HG02938 (cell line): ENCODE results near the gene CLEC3A.
A peak's percentile ranks its signal among the peaks of the same experiment; 100 is the strongest.
"Not testable (repeated sequence)": the region's sequence is repeated elsewhere in the genome, so short reads cannot be mapped to it uniquely, and the experiment has no call there.

Experiments
- ATAC-seq: cut with Tn5 transposase; IDR thresholded peaks from one replicate; pipeline ENCODE4 v1.9.1; 2021; ENCODE audit warnings: mild to moderate bottlenecking, moderate library complexity; ENCODE audit not compliant: unreplicated experiment

The CLEC3A gene

GRCh38 chr16:78022347-78023060 lies at the start of gene CLEC3A:
Gene CLEC3A (plus strand): TSS chr16:78022548. CDS start chr16:78022627, 79 bp downstream.
- no peak for ATAC-seq

- no peak for ATAC-seq
Measured at GRCh38 chr16:77974883-77975282, 47.5 kb upstream of the CLEC3A start.

DNA sequence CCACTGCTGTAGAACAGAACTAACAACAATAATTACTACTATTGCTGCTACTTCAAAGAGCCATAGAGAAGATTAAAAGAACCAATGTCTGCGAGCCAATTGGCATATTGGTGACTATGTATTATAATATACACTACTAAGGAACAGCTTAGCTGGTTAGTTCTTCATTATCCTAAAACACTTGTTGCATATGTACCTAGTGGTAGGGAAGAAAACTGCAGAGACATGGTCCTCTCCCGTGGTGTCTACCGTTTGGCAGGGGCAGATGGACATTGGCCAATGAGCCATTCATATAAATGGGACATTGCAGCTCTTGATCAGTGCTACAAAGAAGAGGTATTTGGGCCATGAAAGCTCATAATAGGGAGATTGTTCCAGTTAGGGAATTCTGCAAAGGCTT lies 46.4 kb upstream of the CLEC3A start:
- no peak for ATAC-seq

DNA sequence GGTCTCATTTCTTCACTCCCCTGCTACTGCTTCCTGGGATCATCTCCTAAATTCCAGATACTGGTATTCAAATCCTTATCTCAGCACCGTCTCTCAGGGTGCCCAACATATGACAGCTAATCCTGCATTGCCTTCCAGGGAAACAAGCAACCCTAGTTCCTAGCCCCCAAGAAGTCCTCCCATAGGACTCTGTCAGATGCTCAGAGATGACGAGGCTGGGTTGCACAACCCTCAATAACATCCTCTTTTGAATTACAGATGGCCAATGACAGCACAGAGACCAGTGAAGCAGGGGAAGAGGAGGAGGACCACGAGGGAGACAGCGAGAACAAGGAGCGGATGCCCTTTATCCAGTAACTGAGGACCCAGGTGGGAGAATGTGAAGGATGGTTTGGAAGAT lies 45.0 kb upstream of the CLEC3A start:
- ATAC-seq, result no peak

- ATAC-seq, result no peak
Measured at GRCh38 chr16:77985111-77985510, 37.2 kb upstream of the CLEC3A start.

DNA sequence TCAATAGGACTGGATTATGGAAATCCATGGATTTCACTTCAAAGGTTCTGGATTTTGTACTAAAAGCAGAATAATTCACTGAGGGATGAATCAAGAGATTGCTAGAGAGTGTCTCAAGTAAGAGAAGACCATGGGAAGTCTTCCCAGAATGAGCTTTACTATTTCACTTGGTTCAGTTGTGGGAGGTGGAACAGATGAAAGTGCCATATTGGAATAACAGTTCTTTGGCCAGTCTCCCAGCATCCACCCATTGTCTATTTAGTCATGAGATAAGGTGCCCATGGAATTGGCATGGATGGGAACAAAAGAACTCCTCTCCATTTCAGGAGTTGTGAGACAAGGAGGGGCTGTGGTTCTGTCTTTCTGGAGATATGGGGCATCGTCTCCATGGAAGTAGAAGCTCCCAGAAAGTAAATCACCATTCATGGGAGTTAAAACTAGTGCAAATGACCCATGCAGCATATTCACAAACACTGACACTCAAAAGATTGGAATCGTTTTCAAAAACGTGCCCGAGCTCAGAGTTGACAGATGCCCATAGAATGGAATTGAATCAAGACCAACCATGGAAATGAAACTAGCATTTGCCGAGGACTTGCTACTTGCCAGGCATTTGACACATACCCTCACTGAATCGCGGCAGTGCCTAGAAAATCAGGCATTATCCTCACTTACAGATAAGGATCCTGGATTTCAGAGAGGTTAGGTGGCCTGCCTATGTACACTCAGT lies 36.2 kb upstream of the CLEC3A start:
- no peak for ATAC-seq

- no peak for ATAC-seq
Measured at GRCh38 chr16:77987810-77988209, 34.5 kb upstream of the CLEC3A start.

- ATAC-seq, result no peak
Measured at GRCh38 chr16:77989846-77990245, 32.5 kb upstream of the CLEC3A start.

GRCh38 chr16:77991701-77992100 lies 30.6 kb upstream of the CLEC3A start:
- no peak for ATAC-seq

GRCh38 chr16:77992381-77992780 lies 30.0 kb upstream of the CLEC3A start:
- not testable (repeated sequence) for ATAC-seq

- no peak for ATAC-seq
Measured at GRCh38 chr16:77993111-77993985, 29.0 kb upstream of the CLEC3A start.

DNA sequence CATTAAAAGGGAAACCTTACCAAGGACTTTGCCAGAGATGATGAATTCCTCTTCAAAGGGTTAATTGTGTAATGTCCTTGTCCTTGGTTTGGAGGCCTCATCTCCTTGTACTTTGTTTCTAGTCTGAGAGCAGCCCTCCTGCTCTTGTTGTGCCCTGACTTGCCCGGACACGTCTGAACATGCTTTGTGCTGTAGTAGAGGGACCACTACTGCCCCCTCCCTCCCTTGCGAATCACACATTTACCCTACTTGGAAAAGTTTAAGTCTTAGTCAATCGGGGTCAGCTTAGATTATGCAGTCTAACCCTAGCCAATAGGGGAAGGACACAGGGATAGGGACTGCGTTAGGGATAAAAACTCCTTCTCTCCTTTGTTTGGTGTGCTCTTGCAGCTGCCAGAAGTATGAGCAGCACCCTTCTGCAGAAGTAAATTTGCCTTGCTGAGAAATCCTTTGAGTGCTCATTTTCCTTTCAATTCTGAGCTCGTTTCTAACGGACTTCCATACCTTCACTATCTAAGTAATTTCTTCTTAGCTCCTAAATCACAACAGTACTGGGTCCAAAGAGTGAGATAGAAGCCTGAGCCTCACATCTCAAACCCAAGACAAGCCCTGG lies 26.4 kb upstream of the CLEC3A start:
- ATAC-seq, result no peak

DNA sequence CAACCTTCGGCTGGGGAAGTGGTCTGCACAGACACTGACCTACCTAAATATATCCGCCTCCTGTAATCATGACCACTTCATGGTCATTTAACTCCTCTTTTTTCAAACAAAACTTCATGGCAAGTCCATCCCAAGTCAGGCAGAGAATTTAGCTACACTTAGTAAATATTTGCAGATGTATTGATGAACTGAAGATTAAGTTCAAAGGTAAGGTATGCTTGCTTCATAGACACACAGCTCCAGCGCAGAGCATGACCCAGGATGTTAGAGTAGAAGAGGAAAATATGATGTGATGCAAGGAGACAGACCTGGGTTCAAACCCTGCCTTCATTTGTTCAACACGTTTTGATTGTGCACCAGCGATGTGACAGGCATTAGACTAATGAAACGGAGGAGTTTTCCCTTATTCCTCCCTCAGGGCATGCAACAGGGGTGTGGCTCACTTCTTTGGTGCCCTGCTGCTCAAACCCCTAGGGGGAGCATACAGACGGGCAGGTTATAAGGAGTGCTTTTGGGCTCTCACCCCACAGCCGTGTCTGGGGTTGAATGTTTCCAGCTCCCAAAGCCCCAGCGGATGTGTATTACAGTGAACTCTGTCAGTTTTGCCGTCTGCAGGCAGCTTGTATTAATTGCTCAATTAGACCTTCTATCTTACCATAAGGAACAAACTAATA lies 23.9 kb upstream of the CLEC3A start:
- ATAC-seq, result no peak

DNA sequence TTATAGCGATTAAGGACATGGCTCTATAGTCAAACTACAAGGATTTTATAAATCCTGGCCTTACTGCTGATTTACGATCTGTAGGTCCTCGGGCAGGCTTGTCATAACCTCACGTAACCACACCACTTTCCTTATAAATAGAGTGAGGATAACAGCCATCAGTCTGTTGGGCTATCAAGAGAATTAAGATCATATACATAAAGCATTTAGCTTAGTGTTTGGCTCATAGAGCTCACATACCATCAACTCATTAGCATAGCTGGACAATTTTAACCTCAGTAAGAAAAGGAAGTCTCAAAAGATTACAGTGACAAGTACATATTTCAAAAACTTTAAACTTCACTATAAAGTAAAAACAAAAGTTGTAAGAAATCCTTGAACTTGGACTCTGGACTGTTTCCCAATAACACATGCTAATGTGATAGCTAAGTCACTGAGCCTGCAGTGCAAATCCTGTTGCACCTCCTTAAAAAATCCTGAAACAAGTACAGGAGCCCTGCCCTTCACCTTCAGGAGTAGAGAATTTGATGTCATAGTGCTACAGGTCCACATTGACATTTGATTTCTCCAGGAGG lies 20.8 kb upstream of the CLEC3A start:
- no peak for ATAC-seq

- ATAC-seq, result peak; percentile 99
Measured at GRCh38 chr16:78002915-78003538, 19.3 kb upstream of the CLEC3A start.

GRCh38 chr16:78004517-78004916 lies 17.8 kb upstream of the CLEC3A start:
- no peak for ATAC-seq

- ATAC-seq, result no peak
Measured at GRCh38 chr16:78005881-78006280, 16.5 kb upstream of the CLEC3A start.

GRCh38 chr16:78007121-78007520 lies 15.2 kb upstream of the CLEC3A start:
- ATAC-seq, result no peak

DNA sequence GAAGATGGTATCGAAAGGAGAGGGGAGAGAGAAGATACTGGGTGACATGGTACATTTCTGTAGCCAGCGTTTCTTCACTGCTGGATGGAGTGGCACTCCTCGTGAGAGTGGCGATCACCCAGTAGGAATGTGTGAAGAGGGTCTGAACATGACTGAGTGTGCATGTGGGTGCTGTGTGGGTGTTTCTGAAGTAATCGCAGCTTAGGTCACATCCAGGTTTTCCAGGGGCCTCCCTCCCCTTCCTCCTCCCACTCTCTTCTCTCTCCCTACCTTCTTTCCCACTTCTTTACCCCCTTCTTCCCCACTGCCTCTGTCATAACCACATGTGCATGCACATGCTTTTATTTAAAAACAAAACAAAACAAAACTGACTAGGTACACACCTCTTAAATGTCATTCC lies 1.8 kb downstream of the CLEC3A start:
- no peak for ATAC-seq

DNA sequence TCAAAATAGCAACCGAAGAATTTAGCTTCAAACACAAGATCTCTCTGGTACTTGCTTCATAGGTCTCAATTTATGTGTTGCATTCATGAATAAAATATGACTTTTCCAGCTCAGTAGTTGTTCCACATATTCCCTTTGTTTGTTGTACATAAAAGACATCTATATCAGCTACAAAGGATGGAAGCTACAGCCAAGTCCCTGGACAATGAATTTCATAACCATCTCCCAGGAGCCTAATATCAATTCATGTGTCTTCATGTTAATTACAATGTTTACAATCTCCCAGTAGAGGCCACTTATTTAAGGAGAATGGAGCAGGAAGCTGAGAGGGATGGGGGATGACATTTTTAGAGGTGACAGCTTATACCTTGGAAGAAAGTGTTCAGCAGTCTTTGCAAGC lies 3.3 kb downstream of the CLEC3A start:
- ATAC-seq, result no peak
